Measurements from ENCODE around the gene TADA2A. TPM values are rescaled to one million over a fixed set of nuclear protein-coding genes. Genes with fewer than 3 reads are reported as not detected.

Gene TADA2A, protein sequence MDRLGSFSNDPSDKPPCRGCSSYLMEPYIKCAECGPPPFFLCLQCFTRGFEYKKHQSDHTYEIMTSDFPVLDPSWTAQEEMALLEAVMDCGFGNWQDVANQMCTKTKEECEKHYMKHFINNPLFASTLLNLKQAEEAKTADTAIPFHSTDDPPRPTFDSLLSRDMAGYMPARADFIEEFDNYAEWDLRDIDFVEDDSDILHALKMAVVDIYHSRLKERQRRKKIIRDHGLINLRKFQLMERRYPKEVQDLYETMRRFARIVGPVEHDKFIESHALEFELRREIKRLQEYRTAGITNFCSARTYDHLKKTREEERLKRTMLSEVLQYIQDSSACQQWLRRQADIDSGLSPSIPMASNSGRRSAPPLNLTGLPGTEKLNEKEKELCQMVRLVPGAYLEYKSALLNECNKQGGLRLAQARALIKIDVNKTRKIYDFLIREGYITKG
- total RNA-seq: 10 to 100 TPM; 27.3 to 35.7 TPM
- polyA plus RNA-seq: 10 to 100 TPM in 1 of 2 donors, 1 to 10 TPM in 1; 2.8 to 13.2 TPM

- H3K4me1 ChIP-seq (ENCODE audit: insufficient read depth, low read length): peaks cover 25% of the 10 kb centered on the region
- Mint-ChIP-seq H3K9me3 (no peaks in the 10 kb centered on the region), H3K36me3 (peaks cover 7 to 21% of the 10 kb centered on the region in 2 donors), H3K27me3 (no peaks in the 10 kb centered on the region), H3K27ac (peak within 1 kb of the TSS; percentile 91 to 97 (median 93)), H3K4me3 (peak within 1 kb of the TSS; percentile 92 to 99 (median 96)), H3K4me1 (peaks cover 21 to 45% (median 33%) of the 10 kb centered on the region in 4 donors)
- H3K27me3 ChIP-seq (ENCODE audit: insufficient read depth, low read length): no peaks in the 10 kb centered on the region
- POLR2A ChIA-PET (ENCODE audit: partially characterized antibody): interaction anchor here (0.7 to 2.1 kb wide), 6 partner anchors 10 to 861 kb away, joined by 3 to 8 read pairs (median 4); partner anchors contain the start of genes DUSP14 and SYNRG
- H3K36me3 ChIP-seq (ENCODE audit: insufficient read depth, low read length): no peaks in the 10 kb centered on the region
- peak within 1 kb of the TSS; percentile 73 to 95 for H3K4me3 ChIP-seq (ENCODE audit: low read length in 2 of 2)
- DNase-seq: peak; percentile 62 to 77 (median 72)
- H3K9me3 ChIP-seq (ENCODE audit: control insufficient read depth in 1 of 2, low read length in 2 of 2): no peaks in the 10 kb centered on the region
- peak within 1 kb of the TSS; percentile 66 for H3K27ac ChIP-seq (ENCODE audit: low read depth, low read length)
- intact Hi-C loops (cut with micrococcal nuclease): no loop called here
- CTCF ChIA-PET (ENCODE audit: partially characterized antibody): no interaction called here
These were observed at the start of gene TADA2A, which contains the start of gene ACACA for GRCh38 chr17:37406635-37407461. TADA2A (plus strand) TSS chr17:37406886; CDS start chr17:37411366, 4,480 bp downstream. ACACA (minus strand) TSS chr17:37406836; CDS start chr17:37406299, 537 bp downstream.

DNA sequence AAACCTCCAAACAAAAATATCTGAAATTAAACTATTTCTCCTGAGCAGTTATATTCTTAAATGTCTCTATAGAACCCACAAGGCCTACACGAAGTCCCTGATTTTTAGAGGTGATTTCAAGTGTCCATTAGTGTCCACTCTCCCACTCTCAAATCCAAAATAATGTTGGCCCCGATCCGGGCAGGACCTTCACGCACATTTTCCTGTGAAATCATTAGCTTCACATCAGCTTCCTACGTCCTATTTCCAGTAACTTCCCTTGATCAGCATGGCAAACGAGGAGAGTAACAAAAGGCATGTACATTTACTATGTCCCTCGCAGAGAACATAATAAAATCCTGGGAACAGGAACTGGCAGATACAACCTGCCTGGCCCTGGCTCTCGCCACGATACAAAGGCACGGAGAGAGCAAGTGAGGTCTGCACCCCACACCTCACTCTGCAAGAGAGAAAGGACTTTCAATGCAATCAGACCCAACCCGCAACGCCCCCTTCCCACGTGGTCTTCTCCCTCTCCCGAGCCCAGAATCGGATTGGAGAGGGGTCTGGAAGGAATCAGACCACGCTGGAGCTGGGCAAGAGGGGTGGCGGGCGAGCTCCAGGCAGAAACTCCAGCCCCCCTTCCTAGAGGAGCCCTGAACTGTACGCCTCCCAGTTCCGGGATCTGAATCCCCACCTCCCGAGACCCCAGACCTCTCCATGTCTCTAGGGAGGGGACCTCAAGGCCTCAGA lies 48.4 kb upstream of the TADA2A start:
- Histone ChIP-seq H3K27ac (ENCODE audit: low read depth, low read length) (peak overlapping the region; percentile 53), H3K36me3 (ENCODE audit: insufficient read depth, low read length) (no peaks in the 10 kb centered on the region), H3K4me3 (ENCODE audit: low read length in 2 of 2) (peak overlapping the region; percentile 84 to 94), H3K4me1 (ENCODE audit: insufficient read depth, low read length) (peaks cover 17% of the 10 kb centered on the region), H3K9me3 (ENCODE audit: control insufficient read depth in 1 of 2, low read length in 2 of 2) (no peaks in the 10 kb centered on the region), H3K27me3 (ENCODE audit: insufficient read depth, low read length) (no peaks in the 10 kb centered on the region)
- Mint-ChIP-seq H3K27me3 (no peaks in the 10 kb centered on the region), H3K4me3 (peak overlapping the region; percentile 87 to 93 (median 92)), H3K27ac (peak overlapping the region; percentile 57 to 94 (median 92)), H3K36me3 (peaks cover 0 to 3% of the 10 kb centered on the region in 2 donors), H3K9me3 (no peaks in the 10 kb centered on the region), H3K4me1 (peaks cover 13 to 22% (median 17%) of the 10 kb centered on the region in 4 donors)
- intact Hi-C loops (cut with micrococcal nuclease): loop anchor here (2.0 to 10.0 kb wide), 2 partner anchors 133 to 247 kb away; partner anchors contain the start of gene SYNRG
- ChIA-PET CTCF (ENCODE audit: partially characterized antibody) (interaction anchor here (1.2 kb wide), 1 partner anchor 755 kb away, joined by 3 read pairs; no protein-coding TSS in a partner anchor), POLR2A (ENCODE audit: partially characterized antibody) (interaction anchor here (0.6 to 1.6 kb wide), 4 partner anchors 15 to 410 kb away, joined by 3 to 6 read pairs (median 4); partner anchors contain the start of genes AATF, ACACA and TADA2A)
- peak in 4 of 5 donors; percentile 1 to 50 (median 18) for DNase-seq

DNA sequence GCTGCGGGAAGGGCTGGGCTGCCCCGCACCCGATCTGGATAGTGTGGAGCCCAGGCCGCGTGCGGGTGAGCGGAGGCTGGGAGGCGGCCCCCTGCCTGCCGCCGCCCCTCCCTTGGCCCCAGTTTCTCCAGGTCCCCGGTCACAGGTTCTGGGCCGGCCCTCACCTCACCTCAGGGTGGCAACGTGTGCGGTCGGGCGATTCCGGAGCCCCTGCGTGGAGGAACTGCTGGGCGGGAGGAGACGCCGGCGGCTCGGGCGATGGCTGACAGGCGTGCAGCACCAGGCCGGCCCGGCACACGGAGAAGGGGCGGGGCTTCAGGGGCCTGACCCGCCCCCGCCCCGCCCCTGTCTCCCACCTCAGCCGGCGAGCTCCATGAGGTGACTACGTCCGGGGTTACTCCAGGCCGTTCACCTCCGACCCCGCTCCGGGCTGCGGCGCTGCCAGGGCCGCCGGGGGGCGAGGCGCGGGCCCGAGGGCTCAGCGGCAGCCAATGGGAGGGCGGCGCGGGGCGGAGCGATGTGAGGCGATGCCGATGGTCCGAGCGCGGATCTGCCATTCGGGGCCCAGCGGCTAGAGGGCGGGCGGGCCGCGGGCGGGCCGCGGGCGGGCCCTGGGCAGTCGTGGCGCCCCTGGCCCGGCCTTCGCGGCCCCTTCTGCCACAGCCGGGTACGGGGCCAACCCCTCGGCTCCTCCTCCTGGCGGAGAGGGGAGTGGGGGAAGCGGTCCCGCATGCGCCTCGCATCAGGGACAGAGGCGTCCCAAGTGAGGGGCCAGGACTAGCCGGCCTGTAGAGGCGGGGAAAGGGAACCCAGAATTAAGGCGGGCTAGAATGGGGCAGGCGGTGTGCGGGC lies 47.6 kb upstream of the TADA2A start:
- Mint-ChIP-seq H3K4me1 (peaks cover 13 to 22% (median 17%) of the 10 kb centered on the region in 4 donors), H3K4me3 (peak overlapping the region; percentile 87 to 93 (median 92)), H3K9me3 (no peaks in the 10 kb centered on the region), H3K27me3 (no peaks in the 10 kb centered on the region), H3K36me3 (peaks cover 0 to 3% of the 10 kb centered on the region in 2 donors), H3K27ac (peak overlapping the region in 6 of 7 donors; percentile 57 to 94 (median 93))
- no peaks in the 10 kb centered on the region for H3K36me3 ChIP-seq (ENCODE audit: insufficient read depth, low read length)
- H3K9me3 ChIP-seq (ENCODE audit: control insufficient read depth in 1 of 2, low read length in 2 of 2): no peaks in the 10 kb centered on the region
- peak overlapping the region; percentile 84 to 94 for H3K4me3 ChIP-seq (ENCODE audit: low read length in 2 of 2)
- peak; percentile 86 to 94 (median 89) for DNase-seq
- H3K27ac ChIP-seq (ENCODE audit: low read depth, low read length): peak overlapping the region; percentile 53
- ChIA-PET POLR2A (ENCODE audit: partially characterized antibody) (interaction anchor here (0.6 to 1.6 kb wide), 6 partner anchors 9 to 410 kb away, joined by 3 to 6 read pairs (median 4); partner anchors contain the start of genes AATF, ACACA and TADA2A), CTCF (ENCODE audit: partially characterized antibody) (interaction anchor here (0.6 to 1.2 kb wide), 2 partner anchors 756 to 1319 kb away, joined by 3 read pairs; no protein-coding TSS in a partner anchor)
- peaks cover 17% of the 10 kb centered on the region for H3K4me1 ChIP-seq (ENCODE audit: insufficient read depth, low read length)
- intact Hi-C loops (cut with micrococcal nuclease): loop anchor here (2.0 to 10.0 kb wide), 2 partner anchors 132 to 246 kb away; partner anchors contain the start of gene SYNRG
- no peaks in the 10 kb centered on the region for H3K27me3 ChIP-seq (ENCODE audit: insufficient read depth, low read length)

DNA sequence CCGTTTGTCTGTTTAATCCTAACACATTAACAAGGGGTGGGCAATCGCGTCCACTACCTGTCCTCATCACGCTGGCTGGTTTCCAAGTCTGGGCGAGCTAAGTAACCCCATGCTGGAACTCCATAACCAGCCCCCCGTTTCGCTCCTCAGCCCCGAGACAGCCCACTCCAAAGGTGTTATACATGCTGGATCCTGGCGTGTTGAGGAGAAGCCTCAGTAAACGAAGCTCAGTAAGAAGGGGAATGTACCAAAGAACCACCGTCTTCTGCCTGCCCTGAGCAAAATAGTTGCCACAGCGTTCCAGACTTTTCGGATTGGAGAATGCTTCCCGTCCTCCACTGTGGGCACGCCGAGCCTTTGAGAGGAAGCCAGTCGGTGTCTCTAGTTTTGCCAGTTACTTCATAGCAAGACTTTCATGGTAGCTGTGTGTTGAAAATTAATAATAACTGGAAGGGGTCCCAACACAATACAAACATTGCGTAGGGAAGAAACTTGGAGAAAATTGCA lies 47.0 kb upstream of the TADA2A start:
- no peak for DNase-seq
- no peaks in the 10 kb centered on the region for H3K36me3 ChIP-seq (ENCODE audit: insufficient read depth, low read length)
- no peaks in the 10 kb centered on the region for H3K27me3 ChIP-seq (ENCODE audit: insufficient read depth, low read length)
- intact Hi-C loops (cut with micrococcal nuclease): loop anchor here (2.0 to 10.0 kb wide), 2 partner anchors 131 to 245 kb away; partner anchors contain the start of gene SYNRG
- H3K4me1 ChIP-seq (ENCODE audit: insufficient read depth, low read length): peaks cover 17% of the 10 kb centered on the region
- CTCF ChIA-PET (ENCODE audit: partially characterized antibody): interaction anchor here (0.6 kb wide), 1 partner anchor 1318 kb away, joined by 3 read pairs; no protein-coding TSS in a partner anchor
- H3K9me3 ChIP-seq (ENCODE audit: control insufficient read depth in 1 of 2, low read length in 2 of 2): no peaks in the 10 kb centered on the region
- Mint-ChIP-seq H3K36me3 (peaks cover 0 to 3% of the 10 kb centered on the region in 2 donors), H3K27me3 (no peaks in the 10 kb centered on the region), H3K9me3 (no peaks in the 10 kb centered on the region), H3K4me3 (peak overlapping the region; percentile 76 to 86 (median 82)), H3K27ac (peak overlapping the region; percentile 24 to 92 (median 75)), H3K4me1 (peaks cover 13 to 22% (median 17%) of the 10 kb centered on the region in 4 donors)
- peak overlapping the region; percentile 53 for H3K27ac ChIP-seq (ENCODE audit: low read depth, low read length)
- H3K4me3 ChIP-seq (ENCODE audit: low read length in 2 of 2): peak overlapping the region in 1 of 2 donors; percentile 94
- POLR2A ChIA-PET (ENCODE audit: partially characterized antibody): interaction anchor here (0.9 to 1.6 kb wide), 4 partner anchors 8 to 48 kb away, joined by 3 to 6 read pairs (median 4); partner anchors contain the start of genes ACACA and TADA2A

- intact Hi-C loops (cut with micrococcal nuclease): no loop called here
- POLR2A ChIA-PET (ENCODE audit: partially characterized antibody): no interaction called here
- H3K36me3 ChIP-seq (ENCODE audit: insufficient read depth, low read length): no peaks in the 10 kb centered on the region
- H3K4me3 ChIP-seq (ENCODE audit: low read length in 2 of 2): no peak overlapping the region
- peaks cover 13 to 22% (median 17%) of the 10 kb centered on the region in 4 donors for H3K4me1 Mint-ChIP-seq
- no peaks in the 10 kb centered on the region for H3K9me3 Mint-ChIP-seq
- peaks cover 17% of the 10 kb centered on the region for H3K4me1 ChIP-seq (ENCODE audit: insufficient read depth, low read length)
- H3K4me3 Mint-ChIP-seq: peak overlapping the region in 3 of 8 donors; percentile 4 to 17 (median 17)
- no peak for DNase-seq
- peak overlapping the region in 1 of 7 donors; percentile 80 for H3K27ac Mint-ChIP-seq
- no peak overlapping the region for H3K27ac ChIP-seq (ENCODE audit: low read depth, low read length)
- H3K27me3 ChIP-seq (ENCODE audit: insufficient read depth, low read length): no peaks in the 10 kb centered on the region
- H3K27me3 Mint-ChIP-seq: no peaks in the 10 kb centered on the region
- no peaks in the 10 kb centered on the region for H3K9me3 ChIP-seq (ENCODE audit: control insufficient read depth in 1 of 2, low read length in 2 of 2)
- peaks cover 0 to 3% of the 10 kb centered on the region in 2 donors for H3K36me3 Mint-ChIP-seq
- CTCF ChIA-PET (ENCODE audit: partially characterized antibody): interaction anchor here (1.1 to 2.9 kb wide), 2 partner anchors 13 to 758 kb away, joined by 3 to 18 read pairs; no protein-coding TSS in a partner anchor
These were observed 46.1 kb upstream of the TADA2A start for GRCh38 chr17:37360632-37361031.

Measured in CD4-positive, alpha-beta memory T cell (primary cell).